Activated gamma-delta T cell treated with anti-CD3 and anti-CD28 coated beads, Interleukin-2, amount 50 U/mL, for 16 hours (primary cell): Measurements from ENCODE around the gene KCTD4.
"Not testable (repeated sequence)": the region's sequence is repeated elsewhere in the genome, so short reads cannot be mapped to it uniquely, and the experiment has no call there.

Experiments
- DNase-seq: peaks from one replicate; pipeline ENCODE4 v3.0.0-alpha.2; 2020; ENCODE audit warnings: low read depth

The KCTD4 gene

DNA sequence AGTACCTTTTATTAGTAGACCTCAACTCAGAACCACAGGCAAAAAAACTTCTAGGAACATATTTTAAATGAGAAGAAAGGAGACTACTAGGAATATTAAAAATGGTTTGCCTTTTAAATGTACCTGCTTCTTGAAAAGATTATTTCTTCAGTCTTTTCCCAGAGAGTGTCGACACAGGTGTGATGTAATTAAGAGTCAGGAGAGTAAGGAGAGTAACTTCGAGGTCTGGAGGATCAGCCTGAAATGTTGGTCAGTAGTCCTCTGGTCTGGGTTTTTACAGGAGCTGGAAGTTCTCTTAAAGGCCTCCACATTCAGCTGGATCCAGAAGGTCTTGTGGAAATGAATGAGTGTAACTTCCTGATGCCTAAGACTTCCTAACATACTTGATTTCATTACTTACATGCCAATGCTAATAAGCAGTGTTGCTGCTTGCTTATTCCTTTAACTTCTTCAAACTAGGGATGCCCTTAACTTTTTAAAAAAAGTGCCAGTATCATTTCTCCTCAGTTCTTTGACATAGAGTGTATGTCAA lies at the start of gene KCTD4:
KCTD4 (minus strand) TSS at position 345 of the 532 bp plus-strand sequence. CDS start 6,478 bp downstream, outside the sequence.
- no peak for DNase-seq

DNA sequence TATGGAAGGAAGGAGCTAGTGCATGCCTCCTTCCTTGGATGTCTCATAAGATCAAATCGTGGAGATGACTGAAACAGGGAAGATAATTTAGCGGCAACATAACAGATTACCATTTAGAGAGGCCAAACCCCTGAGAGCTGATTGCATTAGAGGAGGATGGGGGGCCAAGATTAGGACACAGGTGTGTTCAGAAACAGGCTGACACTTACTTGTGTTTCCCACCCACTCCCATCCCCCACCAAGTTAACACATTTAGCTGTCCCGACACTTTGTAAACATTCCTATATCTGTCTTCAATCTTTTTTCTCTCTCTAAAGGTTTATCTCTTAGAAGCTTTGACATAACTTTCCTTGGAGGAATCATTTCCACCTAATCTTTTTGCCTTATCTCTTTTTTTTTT lies 48.8 kb upstream of the KCTD4 start:
- no peak for DNase-seq

DNA sequence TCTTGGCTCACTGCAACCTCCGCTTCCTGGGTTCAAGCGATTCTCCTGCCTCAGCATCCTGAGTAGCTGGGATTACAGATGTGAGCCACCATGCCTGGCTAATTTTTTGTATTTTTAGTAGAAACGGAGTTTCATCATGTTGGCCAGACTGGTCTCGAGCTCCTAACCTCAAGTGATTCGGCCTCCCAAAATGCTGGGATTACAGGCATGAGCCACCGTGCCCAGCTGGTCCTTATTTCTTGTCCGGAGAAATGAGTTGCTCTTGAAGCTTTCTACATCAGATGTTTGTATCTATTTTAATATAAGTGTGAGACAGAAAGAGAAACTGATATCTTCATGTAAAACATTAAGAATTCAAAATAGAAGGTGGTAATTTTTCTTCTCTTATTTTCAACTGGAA lies 43.9 kb upstream of the KCTD4 start:
- DNase-seq: not testable (repeated sequence)

DNA sequence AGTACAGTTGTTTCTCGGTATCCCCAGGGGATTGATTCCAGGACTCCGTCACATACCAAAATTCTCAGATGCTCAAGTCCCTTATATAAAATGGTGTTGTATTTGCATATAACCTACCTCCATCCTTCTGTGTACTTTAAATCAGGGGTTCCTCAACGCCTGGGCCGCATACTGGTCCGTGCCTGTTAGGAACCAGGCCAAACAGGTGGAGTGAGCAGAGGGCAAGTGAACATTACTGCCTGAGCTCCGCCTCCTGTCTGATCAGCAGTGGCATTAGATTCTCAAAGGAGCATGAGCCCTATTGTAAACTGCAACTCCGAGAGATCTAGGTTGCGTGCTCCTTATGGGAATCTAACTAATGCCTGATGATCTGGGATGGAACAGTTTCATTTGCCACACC lies 42.2 kb upstream of the KCTD4 start:
- no peak for DNase-seq

DNA sequence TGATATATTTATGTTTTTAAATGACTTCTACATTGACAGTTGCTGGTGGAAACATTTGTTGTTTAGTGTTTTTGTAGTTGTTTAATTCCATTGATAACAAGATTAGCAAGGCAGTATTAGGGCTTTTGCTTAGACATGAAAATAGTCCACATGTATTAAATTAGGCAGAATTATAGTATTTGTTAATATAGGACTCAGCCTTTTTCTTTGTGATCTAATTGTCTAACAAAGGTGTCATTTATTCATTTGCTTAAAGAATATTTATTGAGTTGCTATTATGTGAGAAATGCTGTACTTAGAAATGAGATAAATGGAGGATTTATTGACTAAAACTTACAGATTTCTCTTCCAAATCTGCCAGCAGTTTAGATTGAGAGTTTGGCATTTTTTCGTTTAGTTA lies 41.7 kb upstream of the KCTD4 start:
- no peak for DNase-seq

DNA sequence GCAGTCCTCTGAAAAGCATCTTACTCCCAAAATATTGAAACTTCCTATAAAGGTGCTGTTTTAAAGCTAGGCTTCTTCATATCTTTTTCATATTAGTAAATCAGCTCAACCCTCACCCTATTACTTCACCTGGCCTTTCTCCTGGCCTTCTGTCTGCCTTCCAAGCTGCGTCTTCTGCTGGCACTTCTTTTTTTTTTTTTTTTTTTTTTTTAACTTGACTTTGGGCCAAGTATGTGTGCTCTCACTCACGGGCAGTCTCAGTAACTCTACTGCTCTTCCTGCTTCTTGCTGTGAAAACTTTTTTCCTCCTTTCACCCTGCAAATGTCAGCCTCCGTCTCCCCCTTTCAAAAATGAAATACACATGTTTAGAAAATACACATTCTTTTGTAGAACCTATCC lies 41.2 kb upstream of the KCTD4 start:
- no peak for DNase-seq

DNA sequence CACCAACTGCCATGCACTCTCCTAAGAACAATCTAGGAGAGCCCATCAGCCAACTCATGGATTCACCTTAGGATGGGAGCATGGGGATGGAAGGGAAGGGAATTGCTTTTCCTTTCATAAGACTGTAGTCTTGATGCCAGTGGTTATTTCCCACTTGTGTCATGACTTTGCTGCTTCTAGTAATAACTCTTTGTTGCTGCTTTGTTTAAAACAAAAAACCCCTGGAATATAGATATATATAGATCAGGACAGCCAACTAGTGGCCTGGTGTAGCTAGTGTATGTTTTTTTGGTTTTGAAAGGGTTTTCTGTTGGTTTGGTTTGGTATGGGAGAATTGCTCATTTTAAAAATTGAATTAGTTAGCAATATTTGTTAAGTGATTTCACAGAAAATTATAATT lies 39.3 kb upstream of the KCTD4 start:
- DNase-seq: no peak

DNA sequence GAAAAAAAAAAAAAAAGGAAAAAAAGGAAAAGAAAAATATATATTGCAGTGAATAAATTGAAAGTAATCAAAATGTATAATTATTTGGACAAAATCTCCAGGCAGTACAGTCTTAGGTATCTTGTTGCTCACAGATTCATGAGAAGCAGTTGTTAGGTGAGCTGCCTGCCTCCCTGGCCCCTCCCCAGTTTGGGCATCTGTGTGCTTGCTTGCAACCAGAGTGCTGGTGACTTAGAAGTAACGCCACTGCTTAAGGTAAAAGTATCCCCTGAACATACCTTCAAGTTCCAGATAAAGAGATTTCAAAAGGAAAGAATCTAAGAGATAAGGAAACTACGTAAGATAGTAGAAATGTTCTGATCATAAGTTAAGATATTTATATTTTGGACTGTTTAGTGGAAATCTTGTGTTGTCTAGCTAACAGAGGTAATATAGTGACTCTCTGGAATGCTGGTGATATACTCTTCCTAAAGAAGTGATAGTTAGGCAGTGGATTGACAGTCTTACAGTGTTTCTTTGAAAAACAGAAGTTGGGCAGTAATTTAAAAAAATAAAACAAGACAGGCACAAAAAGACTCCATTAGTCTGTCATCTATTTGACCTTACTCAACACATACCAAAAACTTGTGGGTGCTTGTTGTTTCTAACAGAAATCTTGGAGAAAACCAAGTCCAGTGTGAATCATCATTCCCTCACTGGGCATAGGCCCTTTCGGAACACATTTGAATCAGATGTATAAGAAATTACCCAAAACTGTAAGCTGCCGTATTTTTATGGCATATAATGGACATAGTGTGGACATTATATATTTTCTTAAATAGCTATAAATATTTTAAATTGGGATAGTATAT lies 38.3 kb upstream of the KCTD4 start:
- no peak for DNase-seq

DNA sequence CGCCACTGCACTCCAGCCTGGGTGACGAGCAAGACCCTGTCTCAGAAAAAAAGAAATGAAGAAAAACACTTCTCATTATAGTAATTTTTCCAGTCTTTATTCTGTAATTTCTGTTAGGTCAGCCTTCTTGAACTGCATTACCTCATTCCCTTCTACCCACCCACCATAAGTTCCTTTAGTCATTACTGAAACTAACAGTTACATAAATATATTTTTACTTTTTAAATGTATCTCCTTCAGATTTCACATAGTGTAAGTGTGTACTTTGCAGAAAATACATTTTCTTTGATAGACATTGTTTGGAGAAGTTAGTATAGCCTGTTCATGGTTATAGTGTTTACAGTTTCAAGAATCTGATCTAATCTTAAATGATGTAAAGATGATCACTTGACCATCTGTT lies 31.7 kb upstream of the KCTD4 start:
- DNase-seq: no peak

DNA sequence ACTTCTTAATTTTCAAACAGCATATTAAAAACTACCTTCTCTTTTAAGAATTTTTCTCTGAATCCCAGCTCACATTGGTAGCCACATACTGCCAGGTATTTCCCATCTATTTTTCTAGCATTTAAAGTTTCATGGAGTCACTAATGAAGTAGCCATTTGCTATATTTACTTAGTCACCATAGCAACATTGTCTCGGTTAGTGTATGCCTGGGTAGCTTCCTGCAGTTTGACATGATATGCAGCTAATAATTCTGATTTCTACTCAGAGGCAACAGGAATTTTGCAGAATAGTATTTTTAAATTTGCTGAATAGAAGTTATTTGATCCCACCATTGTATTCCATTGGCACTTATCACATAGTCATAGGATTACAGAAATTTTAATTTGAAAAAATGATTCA lies 30.9 kb upstream of the KCTD4 start:
- no peak for DNase-seq

DNA sequence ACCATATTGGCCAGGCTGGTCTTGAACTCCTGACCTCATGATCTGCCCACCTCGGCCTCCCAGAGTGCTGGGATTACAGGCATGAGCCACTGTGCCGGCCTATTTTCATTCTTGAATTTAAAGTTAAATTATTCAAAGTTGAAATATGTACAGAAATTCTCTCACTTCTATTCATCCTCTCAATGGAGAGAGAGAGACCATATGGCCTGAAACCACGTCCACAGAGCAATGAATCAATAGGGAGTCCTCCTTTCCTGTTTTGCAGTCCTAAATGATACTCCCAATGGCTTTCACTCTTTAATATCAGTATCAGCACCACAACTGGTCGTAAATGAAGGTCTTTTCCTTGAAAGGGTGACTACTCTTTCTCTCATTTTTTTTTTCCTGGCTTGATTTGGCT lies 30.5 kb upstream of the KCTD4 start:
- DNase-seq: no peak

DNA sequence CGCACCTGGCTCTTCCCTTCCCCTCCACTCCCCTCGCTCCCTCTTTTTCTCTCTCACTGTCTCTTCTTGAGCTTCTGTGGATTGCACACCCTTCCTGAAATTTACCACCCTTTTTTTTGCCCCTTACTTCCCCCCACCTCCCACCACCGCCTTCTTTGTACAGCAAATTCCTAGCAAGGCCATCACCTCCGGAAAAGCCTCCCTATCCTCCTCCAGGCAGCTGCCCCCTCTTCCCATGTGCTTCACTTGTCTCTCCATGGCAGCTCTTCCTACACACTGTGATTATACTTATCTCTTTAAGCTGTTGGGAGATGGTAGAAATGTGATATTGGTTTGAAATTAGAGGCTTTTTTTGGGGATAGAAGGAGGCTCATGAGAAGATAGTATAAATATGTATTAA lies 28.3 kb upstream of the KCTD4 start:
- no peak for DNase-seq

DNA sequence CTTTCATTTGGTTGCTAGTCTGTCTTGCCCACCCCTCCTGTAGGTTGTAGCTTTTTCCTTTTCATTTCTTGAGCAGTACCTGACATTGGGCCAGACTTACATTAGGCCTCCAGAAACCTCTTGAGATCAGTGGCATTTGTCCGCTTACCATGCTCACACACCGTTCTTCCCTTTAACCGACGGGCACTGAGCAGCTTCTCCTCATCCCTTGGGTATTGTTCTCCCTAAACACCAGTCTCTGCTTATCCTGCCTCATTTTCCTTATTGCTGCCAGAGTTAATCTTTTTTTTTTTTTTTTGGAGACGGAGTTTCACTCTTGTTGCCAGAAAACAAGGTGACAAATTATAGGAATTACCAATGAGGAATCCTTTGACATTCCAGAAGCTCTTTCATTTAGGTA lies 27.2 kb upstream of the KCTD4 start:
- DNase-seq: no peak

DNA sequence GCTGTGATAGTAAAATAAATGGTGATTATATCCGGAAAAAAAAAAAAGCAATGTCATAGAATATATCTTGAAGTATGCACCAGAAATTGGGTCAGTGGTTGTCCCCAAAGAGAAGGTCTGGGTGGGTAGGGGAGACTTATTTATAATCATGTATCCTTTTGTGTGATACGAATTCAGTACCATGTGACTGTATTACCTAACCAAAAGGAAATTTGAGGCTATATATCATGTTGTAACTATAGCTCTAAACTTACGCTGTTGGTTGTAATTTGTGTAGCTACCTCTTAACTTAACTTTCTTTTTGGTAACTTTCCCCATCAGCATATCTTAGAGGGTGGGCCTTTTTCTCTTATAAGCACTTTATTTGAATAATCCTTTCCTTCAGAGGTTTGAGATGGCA lies 25.2 kb upstream of the KCTD4 start:
- DNase-seq: no peak

DNA sequence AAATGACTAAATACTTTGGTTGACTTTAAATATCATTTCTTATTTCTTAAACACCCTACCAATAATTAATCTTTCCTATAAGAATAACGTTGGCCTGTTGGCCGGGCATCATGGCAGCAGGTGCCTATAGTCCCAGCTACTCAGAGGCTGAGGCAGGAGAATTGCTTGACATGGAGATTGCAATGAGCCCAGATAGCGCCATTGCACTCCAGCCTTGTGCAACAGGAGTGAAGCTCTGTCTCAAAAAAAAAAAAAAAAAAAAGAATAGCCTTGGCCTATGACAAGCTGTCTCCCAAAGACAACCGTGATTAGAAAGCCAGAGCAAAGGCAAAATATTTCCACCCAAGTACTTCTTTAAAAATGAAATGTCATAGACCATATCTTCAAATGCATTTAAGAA lies 24.5 kb upstream of the KCTD4 start:
- no peak for DNase-seq

DNA sequence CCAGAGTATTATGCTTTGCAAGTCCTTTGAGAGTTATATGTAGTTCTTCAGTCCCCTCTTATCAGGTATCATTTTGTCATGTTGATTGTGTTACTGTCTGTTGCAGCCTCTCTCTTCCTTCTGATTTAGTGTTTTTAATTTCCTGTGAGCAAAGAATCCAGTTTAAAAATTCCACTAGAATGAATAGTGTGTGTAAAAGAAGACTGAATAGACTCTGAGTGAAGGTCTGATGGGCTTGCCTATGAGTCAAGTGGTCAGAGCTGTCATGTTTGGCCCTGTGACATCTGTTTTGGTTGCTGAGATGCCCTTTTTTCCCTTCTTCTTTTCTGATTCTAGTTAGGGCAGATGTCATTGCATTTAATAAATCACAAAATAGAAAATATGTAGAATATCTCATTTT lies 23.3 kb upstream of the KCTD4 start:
- DNase-seq: no peak

DNA sequence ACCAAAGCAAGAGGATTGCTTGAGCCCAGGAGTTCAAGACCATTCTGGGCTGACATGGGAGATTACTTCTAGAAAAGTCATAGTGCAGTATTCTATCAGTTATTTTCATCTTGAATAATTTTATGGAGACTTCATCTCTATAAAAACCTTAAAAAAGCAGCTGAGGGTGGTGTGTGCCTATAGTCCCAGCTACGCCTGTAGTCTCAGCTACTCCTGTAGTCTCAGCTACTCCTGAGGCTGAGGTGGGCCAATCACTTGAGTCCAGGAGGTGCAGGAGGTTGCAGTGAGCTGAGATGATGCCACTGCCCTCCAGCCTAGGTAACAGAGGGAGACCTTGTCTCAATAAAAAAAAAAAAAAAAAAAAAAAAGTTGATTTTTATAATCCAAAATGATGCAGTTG lies 22.1 kb upstream of the KCTD4 start:
- DNase-seq: no peak

DNA sequence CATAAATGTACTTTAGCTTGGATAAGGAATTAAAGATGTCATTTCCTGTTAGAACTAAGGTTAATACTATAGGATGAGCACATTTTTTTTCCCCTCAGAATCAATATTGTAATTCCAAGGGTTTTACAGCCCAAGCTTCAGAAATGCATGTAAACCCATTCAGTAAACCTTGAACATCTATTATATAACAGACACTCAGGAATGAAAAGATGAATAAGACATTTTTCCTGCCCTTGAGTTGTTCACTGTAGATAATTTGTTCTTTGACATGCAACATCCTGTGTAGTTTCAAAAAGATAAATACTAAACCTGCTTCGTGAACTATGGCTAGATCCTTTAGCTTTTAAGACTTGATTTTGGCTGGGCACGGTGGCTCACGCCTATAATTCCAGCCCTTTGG lies 21.7 kb upstream of the KCTD4 start:
- no peak for DNase-seq

DNA sequence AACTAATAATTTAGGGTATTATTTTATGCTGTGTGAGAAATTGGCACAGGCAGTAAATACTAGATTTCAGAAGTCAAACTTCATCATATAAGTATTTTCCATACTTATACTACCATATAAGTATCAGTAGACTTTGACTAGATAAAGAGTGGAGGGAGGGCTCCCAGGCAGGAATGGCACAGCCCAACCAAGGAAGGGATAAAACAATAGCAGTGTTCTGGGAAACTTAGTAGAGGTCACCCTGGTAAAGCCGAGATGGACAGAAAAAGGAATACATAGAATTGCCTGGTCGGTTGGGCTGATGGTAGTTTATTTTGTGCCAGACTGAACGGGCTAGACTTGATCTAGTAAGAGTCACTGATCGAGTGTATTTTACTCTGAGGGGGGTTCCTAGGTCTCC lies 19.6 kb upstream of the KCTD4 start:
- no peak for DNase-seq

DNA sequence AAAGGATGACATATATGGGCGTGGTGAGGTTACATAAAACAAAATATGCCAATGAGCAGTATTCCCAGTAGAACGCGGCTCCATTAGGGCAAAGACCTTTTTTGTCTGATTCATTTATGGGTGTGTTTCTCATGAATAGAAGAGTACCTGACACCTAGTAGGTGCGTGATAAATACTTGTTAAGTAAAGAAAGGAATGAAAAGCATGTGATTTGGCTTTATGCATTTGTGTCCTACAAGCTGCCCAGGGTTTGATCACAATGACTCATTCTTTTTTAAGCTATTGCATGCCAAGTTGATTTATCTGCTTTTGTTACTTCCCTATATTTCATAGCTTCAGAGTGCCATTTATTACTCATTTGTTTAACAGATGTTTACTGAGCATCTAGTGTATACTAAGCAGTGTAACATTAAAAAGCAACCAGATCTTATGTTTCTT lies 19.1 kb upstream of the KCTD4 start:
- no peak for DNase-seq

DNA sequence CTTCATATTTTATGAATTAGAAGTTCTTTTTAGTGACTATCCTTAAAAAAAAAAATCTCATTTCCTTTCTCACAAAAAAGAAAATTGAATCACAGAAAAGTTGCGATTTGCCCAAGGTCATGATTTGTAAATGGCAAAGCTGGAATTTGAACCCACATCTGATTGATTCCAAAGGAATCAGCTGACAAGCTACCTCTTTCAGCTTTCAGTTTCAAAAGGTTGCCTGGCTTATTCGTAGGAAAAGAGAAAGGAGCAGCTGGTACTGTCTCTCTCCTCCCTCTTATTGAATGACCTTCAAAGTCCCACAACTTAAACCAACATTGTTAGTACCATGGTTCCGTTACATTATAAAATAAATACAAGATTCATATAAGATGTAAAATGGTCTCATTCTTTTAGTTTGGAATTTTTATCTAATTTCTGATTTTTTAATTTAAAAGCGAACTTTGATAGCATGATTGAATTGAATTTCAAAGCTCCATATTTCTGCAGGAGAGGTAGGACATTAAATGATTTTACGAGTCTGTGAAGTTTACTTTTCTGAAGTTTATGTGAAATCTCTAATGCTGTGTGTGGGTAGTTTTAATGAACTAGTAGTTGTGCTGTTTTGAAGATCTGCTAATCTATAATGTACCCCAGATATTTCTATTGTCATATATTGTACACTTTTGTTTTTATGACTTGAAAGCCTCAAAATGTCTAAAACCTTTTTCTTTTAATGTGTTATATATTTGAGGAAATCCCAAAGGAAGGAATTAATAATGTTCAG lies 18.5 kb upstream of the KCTD4 start:
- no peak for DNase-seq

DNA sequence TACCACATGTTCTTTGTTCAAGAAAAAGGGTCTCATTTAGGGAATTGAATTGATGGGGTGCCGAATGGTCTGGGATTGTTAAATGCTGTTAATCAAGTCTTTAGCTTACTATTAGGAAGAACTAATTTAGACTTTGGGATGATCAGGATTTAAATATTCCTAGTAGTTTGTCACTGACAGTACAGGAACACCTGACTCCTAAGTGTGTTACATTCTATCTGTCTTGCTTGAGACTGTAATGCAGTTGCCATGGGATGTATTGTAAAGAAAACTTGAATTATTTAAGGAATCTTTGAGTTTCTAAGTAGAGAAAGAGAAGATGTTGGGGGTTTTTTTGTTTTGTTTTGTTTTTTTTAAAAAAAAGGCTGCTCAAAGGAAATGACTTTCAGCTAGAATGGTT lies 17.8 kb upstream of the KCTD4 start:
- no peak for DNase-seq

DNA sequence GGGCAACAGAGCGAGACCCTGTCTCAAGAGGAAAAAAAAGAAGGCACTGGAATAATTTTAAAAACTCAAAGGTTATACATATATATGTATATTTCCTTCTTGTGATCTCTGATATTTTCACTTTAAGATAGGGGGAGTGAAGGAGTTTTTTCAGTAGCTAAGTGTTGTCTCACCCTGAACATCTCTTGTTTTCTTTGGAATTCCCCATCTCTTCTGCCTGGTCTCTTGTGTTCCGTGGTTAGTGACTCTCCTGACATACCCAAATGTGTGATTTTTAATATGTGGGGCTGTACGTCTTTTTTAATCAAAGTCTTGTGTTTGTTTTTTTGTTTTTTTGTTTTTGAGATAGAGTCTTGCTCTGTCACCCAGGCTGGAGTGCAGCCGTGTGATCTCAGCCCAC lies 15.3 kb upstream of the KCTD4 start:
- DNase-seq: no peak
